ENCODE data around the gene NATD1. TPM values are rescaled to one million over a fixed set of nuclear protein-coding genes. Genes with fewer than 3 reads are reported as not detected.

Gene NATD1
- total and polyA plus RNA-seq, 2 of the 8 experiments (the other 6 are each of a cell fraction or from before 2014, with no cell fraction given) = 5.4 to 8.4 TPM

DNA sequence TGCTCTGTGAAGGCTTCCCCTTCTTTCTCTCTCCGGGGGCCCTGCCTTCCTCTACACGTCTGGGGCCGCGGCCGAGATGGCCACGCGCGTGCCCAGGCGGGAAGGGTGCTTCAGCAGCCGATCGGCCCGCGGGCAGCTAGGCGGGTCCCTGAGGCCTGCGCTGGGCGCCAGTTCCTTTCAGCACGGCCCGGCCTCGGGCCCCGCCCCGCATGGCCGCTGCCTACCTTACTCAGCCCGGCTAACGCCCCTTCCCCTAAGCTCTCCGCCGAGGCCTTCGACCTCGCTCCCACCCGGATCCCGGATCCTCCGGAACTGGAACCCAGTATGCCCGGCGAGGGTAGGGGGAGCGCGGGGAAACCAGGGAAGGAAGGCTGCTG, 39.6 kb downstream of the NATD1 start (continued):
- TF ChIP-seq, protein P1, sequence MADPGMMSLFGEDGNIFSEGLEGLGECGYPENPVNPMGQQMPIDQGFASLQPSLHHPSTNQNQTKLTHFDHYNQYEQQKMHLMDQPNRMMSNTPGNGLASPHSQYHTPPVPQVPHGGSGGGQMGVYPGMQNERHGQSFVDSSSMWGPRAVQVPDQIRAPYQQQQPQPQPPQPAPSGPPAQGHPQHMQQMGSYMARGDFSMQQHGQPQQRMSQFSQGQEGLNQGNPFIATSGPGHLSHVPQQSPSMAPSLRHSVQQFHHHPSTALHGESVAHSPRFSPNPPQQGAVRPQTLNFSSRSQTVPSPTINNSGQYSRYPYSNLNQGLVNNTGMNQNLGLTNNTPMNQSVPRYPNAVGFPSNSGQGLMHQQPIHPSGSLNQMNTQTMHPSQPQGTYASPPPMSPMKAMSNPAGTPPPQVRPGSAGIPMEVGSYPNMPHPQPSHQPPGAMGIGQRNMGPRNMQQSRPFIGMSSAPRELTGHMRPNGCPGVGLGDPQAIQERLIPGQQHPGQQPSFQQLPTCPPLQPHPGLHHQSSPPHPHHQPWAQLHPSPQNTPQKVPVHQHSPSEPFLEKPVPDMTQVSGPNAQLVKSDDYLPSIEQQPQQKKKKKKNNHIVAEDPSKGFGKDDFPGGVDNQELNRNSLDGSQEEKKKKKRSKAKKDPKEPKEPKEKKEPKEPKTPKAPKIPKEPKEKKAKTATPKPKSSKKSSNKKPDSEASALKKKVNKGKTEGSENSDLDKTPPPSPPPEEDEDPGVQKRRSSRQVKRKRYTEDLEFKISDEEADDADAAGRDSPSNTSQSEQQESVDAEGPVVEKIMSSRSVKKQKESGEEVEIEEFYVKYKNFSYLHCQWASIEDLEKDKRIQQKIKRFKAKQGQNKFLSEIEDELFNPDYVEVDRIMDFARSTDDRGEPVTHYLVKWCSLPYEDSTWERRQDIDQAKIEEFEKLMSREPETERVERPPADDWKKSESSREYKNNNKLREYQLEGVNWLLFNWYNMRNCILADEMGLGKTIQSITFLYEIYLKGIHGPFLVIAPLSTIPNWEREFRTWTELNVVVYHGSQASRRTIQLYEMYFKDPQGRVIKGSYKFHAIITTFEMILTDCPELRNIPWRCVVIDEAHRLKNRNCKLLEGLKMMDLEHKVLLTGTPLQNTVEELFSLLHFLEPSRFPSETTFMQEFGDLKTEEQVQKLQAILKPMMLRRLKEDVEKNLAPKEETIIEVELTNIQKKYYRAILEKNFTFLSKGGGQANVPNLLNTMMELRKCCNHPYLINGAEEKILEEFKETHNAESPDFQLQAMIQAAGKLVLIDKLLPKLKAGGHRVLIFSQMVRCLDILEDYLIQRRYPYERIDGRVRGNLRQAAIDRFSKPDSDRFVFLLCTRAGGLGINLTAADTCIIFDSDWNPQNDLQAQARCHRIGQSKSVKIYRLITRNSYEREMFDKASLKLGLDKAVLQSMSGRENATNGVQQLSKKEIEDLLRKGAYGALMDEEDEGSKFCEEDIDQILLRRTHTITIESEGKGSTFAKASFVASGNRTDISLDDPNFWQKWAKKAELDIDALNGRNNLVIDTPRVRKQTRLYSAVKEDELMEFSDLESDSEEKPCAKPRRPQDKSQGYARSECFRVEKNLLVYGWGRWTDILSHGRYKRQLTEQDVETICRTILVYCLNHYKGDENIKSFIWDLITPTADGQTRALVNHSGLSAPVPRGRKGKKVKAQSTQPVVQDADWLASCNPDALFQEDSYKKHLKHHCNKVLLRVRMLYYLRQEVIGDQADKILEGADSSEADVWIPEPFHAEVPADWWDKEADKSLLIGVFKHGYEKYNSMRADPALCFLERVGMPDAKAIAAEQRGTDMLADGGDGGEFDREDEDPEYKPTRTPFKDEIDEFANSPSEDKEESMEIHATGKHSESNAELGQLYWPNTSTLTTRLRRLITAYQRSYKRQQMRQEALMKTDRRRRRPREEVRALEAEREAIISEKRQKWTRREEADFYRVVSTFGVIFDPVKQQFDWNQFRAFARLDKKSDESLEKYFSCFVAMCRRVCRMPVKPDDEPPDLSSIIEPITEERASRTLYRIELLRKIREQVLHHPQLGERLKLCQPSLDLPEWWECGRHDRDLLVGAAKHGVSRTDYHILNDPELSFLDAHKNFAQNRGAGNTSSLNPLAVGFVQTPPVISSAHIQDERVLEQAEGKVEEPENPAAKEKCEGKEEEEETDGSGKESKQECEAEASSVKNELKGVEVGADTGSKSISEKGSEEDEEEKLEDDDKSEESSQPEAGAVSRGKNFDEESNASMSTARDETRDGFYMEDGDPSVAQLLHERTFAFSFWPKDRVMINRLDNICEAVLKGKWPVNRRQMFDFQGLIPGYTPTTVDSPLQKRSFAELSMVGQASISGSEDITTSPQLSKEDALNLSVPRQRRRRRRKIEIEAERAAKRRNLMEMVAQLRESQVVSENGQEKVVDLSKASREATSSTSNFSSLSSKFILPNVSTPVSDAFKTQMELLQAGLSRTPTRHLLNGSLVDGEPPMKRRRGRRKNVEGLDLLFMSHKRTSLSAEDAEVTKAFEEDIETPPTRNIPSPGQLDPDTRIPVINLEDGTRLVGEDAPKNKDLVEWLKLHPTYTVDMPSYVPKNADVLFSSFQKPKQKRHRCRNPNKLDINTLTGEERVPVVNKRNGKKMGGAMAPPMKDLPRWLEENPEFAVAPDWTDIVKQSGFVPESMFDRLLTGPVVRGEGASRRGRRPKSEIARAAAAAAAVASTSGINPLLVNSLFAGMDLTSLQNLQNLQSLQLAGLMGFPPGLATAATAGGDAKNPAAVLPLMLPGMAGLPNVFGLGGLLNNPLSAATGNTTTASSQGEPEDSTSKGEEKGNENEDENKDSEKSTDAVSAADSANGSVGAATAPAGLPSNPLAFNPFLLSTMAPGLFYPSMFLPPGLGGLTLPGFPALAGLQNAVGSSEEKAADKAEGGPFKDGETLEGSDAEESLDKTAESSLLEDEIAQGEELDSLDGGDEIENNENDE (IDR thresholded peaks at IDR 0.05; ENCODE audit: insufficient replicate concordance, low read length) = no peak
- no peak for TF ChIP-seq RAD21 (IDR thresholded peaks at IDR 0.05 in 1 of 2, conservative IDR thresholded peaks at IDR 0.05 in 1 of 2; ENCODE audit: low read depth in 2 of 2, low read length in 2 of 2)
- TF ChIP-seq CHD1 (IDR thresholded peaks at IDR 0.05; ENCODE audit: low read depth, low read length) = peak; percentile 39; the same call in 1 of the 2 replicates
- TF ChIP-seq SP1 (IDR thresholded peaks at IDR 0.05; ENCODE audit: low read depth, low read length) = no peak
- no peak for TF ChIP-seq SIX5 (IDR thresholded peaks at IDR 0.05; ENCODE audit: low read depth, low read length)
- TF ChIP-seq TAF1 (IDR thresholded peaks at IDR 0.05; ENCODE audit: low read depth, low read length) = no peak
- TF ChIP-seq CBX8 (IDR thresholded peaks at IDR 0.05; ENCODE audit: borderline replicate concordance, low read depth, low read length) = no peak
